ENCODE data around the gene PACSIN1.

GRCh38 chr6:34555328-34555727 is 89.5 kb downstream of the PACSIN1 start:
- TF ChIP-seq CTCF (conservative IDR thresholded peaks at IDR 0.05; ENCODE audit: low read depth, low read length), result no peak
- TF ChIP-seq EZH2 (IDR thresholded peaks at IDR 0.05; ENCODE audit: borderline replicate concordance, low read depth, low read length, poor library complexity, severe bottlenecking), result no peak
